Ammon's horn (tissue), 1 donor: ENCODE data around the gene PLCB1.
A peak's percentile ranks its signal among the peaks of the same experiment; 100 is the strongest.
"Not testable (repeated sequence)": the region's sequence is repeated elsewhere in the genome, so short reads cannot be mapped to it uniquely, and the experiment has no call there.

Experiments used
- DNase-seq: peaks from one replicate; pipeline ENCODE4 v3.0.0-alpha.2; 2016; ENCODE audit warnings: low spot score

Gene PLCB1

GRCh38 chr20:8369311-8369710 is 237.2 kb downstream of the PLCB1 start:
- DNase-seq, result no peak

GRCh38 chr20:8370774-8371173 is 238.7 kb downstream of the PLCB1 start:
- no peak for DNase-seq

DNA sequence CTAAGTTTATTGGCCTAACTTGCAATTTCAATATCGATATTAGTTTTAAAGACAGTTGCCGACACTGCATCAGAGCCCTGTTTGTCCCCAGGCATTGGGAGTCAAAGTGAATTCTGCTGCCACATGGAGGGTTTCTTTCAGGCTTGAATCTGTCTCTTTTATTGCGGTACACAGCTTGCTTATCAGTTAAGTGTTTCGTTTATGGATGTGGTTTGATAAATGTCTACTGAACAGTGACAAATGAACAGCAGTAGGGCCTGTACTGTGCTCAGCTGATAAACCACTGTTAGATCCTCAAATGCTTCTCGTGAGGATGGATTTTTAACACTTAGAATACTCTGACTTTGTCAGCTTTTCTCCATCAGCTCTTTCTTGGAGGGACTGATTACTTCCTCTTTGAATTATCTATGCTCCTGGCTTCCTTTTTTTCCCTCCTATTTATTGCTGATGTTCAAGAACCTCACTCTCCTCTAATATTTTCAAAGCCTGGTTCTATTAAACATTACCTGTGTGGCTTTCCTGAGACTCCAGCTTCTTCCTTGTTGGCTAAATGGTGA is 240.8 kb downstream of the PLCB1 start:
- DNase-seq, result no peak

GRCh38 chr20:8373579-8373978 is 241.5 kb downstream of the PLCB1 start:
- no peak for DNase-seq

DNA sequence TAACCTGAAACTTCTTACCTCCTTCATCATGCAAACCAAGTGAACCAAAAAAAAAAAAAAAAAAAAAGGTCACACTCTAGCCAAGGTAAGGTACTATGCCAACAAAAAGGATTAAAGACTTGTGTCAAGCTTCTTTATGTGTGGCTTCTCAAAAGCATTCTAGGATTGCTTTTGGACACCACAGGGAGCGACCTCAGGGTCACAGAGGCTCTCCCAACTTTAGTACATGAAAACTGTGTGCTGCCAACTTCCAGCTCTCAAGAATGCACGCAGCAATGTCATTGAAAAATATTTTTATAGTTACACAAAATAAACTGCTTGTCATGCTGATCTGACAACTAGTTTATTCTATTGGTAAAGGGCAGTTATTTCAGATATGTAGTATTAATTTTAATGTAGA is 243.8 kb downstream of the PLCB1 start:
- no peak for DNase-seq

DNA sequence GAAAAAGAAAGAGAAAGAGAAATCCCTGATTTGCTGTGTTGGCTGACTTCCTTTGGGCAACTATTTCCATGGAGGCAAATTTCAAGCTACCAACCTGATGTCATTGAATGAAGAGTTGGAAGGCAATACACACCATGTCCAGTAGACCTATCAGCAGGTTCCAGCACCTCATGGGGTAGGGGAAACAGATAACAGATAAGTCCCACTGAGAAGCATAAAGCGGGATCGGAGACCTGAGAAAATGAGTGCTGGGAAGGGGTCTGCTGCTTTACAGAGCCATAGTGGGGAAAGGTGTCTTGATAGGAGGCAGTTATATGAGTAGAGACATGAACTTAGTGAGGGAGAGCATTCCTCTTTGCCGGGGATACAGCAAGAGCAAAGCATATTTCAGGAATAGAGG is 244.9 kb downstream of the PLCB1 start:
- DNase-seq, result no peak

- not testable (repeated sequence) for DNase-seq
Measured at GRCh38 chr20:8379125-8379524, 247.1 kb downstream of the PLCB1 start.

DNA sequence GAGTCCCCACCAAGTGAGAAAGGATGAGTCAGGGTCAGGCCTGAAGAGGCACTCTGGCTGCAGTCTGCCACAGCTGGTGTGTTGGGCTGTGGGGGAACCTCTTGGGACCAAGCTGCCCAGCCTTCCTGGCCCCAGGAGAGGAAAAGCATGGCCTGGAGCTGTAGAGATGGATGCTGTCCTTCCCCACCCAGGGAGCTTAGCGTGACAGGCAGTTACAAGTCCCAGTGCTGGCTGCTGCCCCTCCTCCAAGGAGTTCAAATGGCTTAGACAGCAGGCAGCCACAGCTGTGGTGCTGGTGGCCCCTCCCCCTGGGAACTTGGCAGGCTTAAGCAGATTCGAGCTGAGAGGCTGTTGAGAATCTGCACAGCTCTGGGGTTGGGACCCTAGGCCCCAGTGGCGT is 253.2 kb downstream of the PLCB1 start:
- DNase-seq, result peak; percentile 68

- DNase-seq, result no peak
Measured at GRCh38 chr20:8386991-8387390, 254.9 kb downstream of the PLCB1 start.

GRCh38 chr20:8388141-8388540 is 256.1 kb downstream of the PLCB1 start:
- DNase-seq, result no peak

- DNase-seq, result no peak
Measured at GRCh38 chr20:8388707-8389106, 256.6 kb downstream of the PLCB1 start.

DNA sequence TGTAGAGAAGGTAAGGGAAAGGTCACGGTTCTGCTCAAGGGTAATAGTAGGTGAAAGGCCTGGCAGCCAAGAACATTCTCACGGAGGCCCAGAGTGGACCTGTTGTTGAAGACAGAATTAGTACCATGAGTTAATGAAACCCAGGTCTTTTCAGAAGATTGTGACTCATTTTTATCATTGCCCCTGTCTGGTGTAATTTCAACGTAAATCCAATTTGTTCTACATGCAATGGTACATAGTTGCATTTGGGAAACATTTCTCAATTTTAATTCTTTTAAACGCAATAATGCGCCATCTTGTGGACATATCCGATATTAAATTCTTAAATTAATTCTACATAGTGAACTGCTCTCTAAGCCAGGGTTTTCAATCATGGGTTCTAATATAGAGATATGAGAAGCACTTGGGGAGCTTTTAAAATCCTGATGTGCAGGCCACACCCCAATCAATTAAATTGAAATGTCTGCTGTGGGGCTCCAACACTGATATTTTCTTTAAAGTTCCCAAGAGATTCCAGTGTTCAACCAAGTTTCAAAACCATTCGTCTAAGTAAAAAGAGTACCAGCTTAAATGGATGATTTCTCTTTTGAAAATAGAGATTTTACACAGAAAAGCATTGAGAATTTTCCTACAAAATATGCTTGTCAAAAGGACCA is 257.4 kb downstream of the PLCB1 start:
- peak; percentile 36 for DNase-seq

- peak; percentile 32 for DNase-seq
Measured at GRCh38 chr20:8390037-8390433, 258.0 kb downstream of the PLCB1 start.

DNA sequence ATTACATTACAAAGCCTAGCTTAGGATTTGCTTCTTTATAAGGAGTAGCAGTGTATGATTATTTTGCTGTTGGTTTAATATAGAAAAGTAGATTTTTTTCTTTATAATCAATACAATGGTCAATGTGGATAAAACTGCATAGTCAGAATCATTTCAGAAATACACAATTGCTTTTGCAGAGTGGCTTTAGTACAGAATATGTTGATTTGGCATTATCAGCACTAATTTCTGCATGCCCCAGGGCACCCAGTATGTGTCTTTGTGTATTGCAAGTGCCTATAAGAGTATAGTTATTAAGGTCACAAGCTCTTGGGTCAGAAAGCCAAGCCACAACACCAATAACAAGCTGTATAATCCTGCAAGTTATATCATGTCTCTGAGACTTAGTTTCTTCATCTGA is 258.4 kb downstream of the PLCB1 start:
- no peak for DNase-seq

GRCh38 chr20:8393381-8393780 is 261.3 kb downstream of the PLCB1 start:
- no peak for DNase-seq

DNA sequence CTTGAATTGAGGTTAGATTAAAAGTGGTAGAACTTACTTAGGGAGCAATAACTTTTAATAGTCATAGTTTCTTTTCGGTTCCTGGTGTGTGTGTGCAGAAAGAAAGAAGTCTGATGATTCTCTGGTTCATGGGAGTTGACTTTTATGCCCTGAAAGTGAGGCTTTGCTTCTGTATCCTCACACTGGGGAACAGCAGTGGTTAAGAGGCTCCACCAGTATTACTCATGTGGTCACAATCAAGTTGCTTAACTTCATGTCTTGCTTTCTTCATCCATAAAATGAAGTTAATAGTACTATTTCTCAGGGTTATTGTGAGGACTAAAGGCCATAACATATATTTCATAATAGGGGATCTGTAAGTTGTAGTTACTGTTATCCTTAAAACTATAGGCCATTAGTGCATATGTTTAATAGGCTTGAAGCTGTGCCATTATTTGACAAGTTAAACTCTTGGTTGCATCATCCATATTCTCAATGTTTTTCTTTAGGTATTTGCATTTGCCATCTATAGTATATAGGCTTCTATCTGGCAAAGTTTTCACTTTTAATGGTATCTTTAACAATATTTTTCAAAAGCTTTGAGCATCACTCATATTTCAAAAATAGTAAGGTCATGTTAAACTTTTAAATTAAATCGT is 262.4 kb downstream of the PLCB1 start:
- no peak for DNase-seq

- DNase-seq, result no peak
Measured at GRCh38 chr20:8395956-8396355, 263.9 kb downstream of the PLCB1 start.

- DNase-seq, result no peak
Measured at GRCh38 chr20:8398263-8399051, 266.4 kb downstream of the PLCB1 start.

GRCh38 chr20:8399947-8400346 is 267.9 kb downstream of the PLCB1 start:
- no peak for DNase-seq

DNA sequence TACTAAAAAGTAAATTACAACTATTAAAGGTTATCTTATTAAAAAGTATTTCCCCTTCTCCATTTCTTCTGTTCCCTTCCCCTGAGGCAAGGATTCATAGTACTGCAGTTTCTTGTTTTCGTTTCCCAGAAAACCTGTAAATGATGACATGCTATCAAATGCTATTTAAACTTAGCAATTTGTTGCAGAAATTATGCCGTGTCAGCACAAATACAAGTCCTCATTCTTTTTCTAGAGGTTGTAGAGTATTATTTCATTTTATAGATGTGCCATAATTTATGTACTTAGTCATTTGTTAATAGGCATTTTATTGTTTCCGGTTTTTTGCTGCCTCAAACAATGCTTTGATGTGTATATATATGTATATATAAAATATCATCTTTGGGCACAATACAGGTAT is 268.4 kb downstream of the PLCB1 start:
- no peak for DNase-seq

- DNase-seq, result no peak
Measured at GRCh38 chr20:8401556-8401955, 269.5 kb downstream of the PLCB1 start.

DNA sequence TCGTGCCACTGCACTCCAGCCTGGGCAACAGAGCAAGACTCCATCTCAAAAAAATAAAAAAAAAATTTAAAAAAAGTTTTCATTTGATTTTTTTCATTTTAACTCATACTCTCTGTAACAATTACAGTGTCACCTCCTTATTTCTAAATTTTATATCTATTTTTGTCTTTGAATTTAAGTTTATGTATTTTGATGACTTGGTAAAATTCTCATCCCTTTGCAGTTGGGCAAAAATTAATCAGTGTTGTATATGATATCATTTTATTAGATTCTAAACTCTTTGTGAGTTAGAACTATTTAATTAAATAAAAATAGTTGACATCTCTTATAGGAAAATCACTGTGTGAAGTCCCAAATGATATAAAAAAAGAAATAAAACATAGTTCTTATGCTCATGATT is 270.7 kb downstream of the PLCB1 start:
- DNase-seq, result no peak
